Right lobe of liver (tissue), 4 donors: ENCODE results near the gene PDIA5.

Source experiments
- POLR2A ChIP-seq: fragments of 450-650 bp; IDR thresholded peaks from one replicate; pipeline ENCODE4 v1.6.1; 2017; ENCODE audit warnings: antibody characterized with exemption, mild to moderate bottlenecking
- TF ChIP-seq, protein P1 (sequence below), 4 donors: fragments of 200-600 bp in 3 of 4; fragments of 450-650 bp in 1 of 4; IDR thresholded peaks; one replicate each; pipeline versions ENCODE4 v1.5.1 to v1.8.0; 2016 to 2022; ENCODE audit warnings: antibody characterized with exemption in 4 of 4, mild to moderate bottlenecking in 2 of 4
- donor health status: DM: no; HTN: no; CAD: no.
- donor health status: DM: no; HTN: no; CAD: no.
- donor health status: DM: no; HTN: yes; CAD: no.

DNA sequence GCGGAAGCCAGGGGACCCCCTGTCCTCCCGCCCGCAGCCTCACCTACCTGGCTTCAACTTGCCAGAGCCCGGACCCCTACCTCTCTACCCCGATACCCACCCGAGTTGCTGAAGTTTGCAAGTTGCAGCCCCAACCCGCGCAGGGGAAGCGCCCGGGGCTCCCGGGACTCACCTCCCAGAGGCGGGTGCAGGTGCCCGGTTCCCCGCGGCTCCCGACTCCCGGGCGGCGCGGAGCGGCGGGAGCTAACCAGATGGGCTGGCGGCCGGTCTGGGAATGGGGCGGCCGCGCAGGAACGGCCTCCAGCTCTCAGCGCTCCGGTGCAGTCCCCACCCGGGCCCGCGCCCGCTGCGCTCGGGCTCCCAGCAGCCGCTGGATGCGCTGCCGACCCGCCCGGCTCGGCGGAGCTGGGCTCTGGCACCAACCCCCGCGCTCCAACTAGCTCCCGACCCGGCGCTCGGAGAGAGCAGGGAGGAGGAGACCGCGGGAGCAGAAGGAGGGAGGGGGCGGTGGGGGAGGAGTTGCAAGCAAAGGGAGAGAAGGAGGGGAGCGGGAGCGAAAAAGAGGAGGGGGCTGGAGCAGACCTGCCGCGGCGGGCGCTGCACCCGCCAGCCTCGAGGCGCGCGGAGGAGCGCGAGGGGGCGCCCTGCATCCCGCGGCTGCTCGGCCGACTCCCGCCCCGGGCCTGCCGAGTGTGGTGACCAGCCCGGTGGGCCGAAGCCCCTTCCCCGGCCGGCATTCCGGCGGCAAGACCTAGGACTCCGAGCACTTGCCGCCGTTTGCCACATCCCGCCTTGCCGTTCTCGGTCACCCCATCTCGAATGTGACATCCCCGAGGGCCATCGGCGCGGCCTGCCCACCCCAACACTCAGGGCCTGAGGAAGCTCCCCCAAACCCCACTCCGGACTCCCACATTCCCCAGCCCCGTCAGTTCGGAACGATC is 39.3 kb upstream of the PDIA5 start, which contains the start of gene SEMA5B:
- no peak for TF ChIP-seq POLR2A
- TF ChIP-seq, protein P1, sequence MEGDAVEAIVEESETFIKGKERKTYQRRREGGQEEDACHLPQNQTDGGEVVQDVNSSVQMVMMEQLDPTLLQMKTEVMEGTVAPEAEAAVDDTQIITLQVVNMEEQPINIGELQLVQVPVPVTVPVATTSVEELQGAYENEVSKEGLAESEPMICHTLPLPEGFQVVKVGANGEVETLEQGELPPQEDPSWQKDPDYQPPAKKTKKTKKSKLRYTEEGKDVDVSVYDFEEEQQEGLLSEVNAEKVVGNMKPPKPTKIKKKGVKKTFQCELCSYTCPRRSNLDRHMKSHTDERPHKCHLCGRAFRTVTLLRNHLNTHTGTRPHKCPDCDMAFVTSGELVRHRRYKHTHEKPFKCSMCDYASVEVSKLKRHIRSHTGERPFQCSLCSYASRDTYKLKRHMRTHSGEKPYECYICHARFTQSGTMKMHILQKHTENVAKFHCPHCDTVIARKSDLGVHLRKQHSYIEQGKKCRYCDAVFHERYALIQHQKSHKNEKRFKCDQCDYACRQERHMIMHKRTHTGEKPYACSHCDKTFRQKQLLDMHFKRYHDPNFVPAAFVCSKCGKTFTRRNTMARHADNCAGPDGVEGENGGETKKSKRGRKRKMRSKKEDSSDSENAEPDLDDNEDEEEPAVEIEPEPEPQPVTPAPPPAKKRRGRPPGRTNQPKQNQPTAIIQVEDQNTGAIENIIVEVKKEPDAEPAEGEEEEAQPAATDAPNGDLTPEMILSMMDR (IDR thresholded peaks at IDR 0.05) = peak in 3 of 4 donors; percentile 53 to 60 (median 54)
